GM12874 (cell line): ENCODE measurements around the gene ZNRD2.

Experiments used
- CTCF ChIP-seq: IDR thresholded peaks from 2 replicates; pipeline ENCODE4 v1.5.1; 2011; ENCODE audit warnings: low read depth, mild to moderate bottlenecking, control low read depth, low read length, moderate library complexity; ENCODE audit not compliant: insufficient read depth

ZNRD2 gene

GRCh38 chr11:65558002-65558929, 12.0 kb upstream of the ZNRD2 start, which contains the start of gene LTBP3:
TSS of gene LTBP3 (minus strand) at chr11:65558359. CDS start at chr11:65557959, 400 bp downstream.
- TF ChIP-seq CTCF = no peak

- TF ChIP-seq CTCF = no peak
Observed at GRCh38 chr11:65558930-65559509, 11.3 kb upstream of the ZNRD2 start.

GRCh38 chr11:65559535-65559934, 10.7 kb upstream of the ZNRD2 start:
- no peak for TF ChIP-seq CTCF

GRCh38 chr11:65559951-65560537, 10.2 kb upstream of the ZNRD2 start:
- no peak for TF ChIP-seq CTCF

GRCh38 chr11:65560555-65561418, 9.5 kb upstream of the ZNRD2 start:
- TF ChIP-seq CTCF = no peak

- TF ChIP-seq CTCF = no peak
Observed at GRCh38 chr11:65562020-65562419, 8.3 kb upstream of the ZNRD2 start.
